GM18520 (cell line): ENCODE results near the gene NARS2.

Experiments
- ATAC-seq: cut with Tn5 transposase; IDR thresholded peaks from one replicate; pipeline ENCODE4 v1.9.1; 2021; ENCODE audit not compliant: unreplicated experiment

Gene NARS2

DNA sequence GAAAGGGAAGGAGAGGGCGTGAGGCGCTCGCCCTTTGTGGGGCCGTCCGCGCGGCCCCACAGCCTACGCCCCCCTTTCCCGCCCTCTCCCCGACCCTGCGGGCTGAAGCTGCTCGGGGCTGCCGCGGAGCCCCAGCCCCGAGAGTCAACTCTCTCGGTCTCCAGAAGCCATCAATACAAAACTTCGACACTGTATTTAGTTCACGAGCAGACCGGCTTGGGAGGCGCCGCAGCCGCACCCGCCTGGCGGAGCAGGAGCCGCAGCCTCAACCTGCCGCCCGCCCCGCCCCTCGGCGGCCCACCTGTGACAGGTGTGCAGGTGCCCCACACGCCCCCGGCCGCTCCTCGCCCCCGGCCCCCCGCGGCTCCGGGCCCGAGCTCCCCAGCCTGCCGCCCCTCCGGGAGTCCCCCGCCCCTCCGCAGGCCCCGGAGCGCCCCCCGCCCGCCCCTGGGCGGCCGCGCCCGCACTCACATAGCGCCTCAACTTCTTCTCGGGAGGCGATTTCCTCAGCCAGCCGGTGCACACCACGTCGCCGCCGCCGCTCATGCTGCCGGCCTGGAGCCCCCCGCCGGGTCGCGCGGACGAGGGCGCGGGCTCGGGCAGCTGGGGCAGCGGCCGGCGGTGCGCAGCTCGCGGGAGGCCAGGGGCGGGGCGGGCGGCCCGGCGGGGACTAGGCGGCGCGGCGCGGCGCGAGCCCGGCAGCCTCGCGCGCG, 157.3 kb downstream of the NARS2 start, which contains the start of gene GAB2:
Gene GAB2, minus strand, starts transcription at position 646 of the 713 bp plus-strand sequence. Its CDS starts 100 bp downstream, at position 546.
- peak; percentile 5 for ATAC-seq

- peak; percentile 33 for ATAC-seq
Measured at GRCh38 chr11:78416285-78417174, 158.1 kb downstream of the NARS2 start.

- ATAC-seq, result no peak
Measured at GRCh38 chr11:78415338-78415737, 159.3 kb downstream of the NARS2 start.

DNA sequence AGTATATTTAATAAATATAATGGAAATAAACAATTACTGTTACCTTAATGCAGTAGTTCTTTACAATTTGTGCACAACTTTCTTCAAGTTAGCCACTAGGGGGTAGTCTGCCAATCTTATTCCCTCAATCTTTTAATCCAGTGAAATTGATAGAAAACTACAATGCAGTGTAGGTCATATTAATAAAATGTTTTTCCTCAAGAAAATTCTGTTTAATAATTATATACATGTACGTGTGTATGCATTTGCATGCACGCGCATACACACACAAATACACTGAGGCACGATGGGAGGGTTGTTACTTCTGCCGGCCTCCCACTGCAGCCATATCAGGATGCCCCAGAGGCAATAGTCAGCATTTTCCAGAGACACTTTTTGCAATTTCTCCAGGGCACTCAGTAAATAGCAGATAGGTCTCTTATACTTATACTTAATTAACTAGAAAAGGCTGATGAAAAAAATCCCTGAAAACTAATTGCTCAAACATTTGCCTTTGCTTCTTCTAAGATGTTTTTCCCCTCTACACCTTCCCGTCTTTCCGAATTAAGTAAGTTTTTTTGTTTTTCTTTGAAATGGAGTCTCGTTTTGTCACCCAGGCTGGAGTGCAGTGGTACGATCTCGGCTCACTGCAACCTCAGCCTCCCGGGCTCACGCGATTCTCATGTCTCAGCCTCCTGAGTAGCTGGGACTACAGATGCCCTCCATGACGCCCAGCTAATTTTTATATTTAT, 160.2 kb downstream of the NARS2 start:
- ATAC-seq, result no peak

GRCh38 chr11:78408619-78409018, 166.0 kb downstream of the NARS2 start:
- no peak for ATAC-seq

DNA sequence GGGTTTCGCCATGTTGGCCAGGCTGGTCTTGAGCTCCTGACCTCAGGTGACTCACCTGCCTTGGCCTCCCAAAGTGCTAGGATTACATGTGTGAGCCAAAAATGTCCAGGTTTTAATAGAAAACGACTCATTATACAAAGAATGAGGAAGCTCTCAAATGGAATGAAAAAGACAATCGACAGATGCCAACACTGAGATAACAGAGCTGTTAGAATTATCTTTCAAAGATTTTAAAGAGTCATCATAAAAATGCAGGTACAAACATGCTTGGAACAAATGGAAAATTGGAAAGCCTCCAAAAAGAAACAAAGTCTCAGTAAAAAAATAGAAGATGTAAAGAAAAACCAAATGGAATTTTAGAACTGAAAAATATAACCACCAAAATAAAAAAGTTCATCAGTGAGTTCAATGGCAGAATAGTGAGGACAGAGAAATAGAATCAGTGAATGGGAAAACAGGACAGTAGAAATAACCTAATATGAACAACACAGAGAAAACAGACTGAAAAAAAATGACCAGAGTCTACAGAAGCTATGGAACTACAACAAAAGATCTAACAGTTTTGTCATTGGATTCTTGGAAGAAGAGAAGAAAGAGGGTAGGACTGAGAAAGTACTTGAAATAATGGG, 168.0 kb downstream of the NARS2 start:
- ATAC-seq, result no peak

DNA sequence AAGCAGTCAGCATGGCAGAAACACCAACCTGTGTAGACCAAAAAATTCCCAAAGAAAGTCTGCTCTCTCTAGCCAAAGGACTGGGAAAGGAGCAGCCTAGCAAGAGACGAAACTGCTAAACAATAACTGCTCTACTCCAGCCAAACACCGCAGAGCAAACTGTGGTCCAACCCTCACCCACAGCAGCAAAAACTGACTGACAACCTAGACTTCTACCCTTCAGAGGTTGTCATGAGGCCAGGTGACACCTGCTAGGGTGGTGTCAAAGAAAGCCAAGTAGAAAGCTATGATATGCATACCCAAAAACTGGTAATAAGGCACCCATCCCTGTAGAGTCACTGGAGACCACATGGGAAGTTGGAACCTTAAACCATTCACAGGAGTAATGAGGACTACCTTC, 168.9 kb downstream of the NARS2 start:
- no peak for ATAC-seq

DNA sequence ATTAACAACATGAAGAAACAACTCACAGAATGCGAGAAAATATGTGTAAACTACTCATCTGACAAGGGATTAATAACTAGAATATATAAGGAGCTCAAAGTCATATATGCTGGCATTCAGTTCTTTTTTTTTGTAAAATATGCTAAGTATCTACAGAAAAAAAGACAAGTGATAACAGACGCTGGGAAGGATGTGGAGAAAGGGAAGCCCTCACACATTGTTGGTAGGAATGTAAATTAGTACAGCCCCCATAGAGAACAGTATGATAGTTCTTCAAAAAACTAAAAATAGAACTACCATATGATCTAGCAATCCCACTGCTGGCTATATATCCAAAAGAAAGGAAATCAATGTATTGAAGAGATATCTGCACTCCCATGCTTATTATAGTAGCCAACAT, 170.9 kb downstream of the NARS2 start:
- ATAC-seq, result no peak

DNA sequence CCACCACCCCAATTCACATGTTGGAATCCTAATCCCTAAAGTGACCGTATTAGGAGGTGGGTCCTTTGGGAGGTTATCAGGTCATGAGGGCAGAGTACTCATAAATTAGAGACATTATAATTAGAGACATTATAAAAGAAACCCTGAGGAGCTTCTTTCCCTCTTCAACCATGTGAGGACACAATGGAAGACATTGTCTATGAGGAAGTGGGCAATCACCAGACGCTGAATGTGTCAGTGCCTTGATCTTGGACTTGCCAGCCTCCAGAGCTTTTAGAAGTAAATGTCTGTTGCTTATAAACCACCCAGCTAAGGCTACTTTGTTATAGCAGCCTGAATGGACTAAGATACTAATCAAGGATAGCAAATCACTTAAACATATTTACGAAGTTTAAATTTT, 171.8 kb downstream of the NARS2 start:
- no peak for ATAC-seq

GRCh38 chr11:78400702-78401101, 174.0 kb downstream of the NARS2 start:
- no peak for ATAC-seq

DNA sequence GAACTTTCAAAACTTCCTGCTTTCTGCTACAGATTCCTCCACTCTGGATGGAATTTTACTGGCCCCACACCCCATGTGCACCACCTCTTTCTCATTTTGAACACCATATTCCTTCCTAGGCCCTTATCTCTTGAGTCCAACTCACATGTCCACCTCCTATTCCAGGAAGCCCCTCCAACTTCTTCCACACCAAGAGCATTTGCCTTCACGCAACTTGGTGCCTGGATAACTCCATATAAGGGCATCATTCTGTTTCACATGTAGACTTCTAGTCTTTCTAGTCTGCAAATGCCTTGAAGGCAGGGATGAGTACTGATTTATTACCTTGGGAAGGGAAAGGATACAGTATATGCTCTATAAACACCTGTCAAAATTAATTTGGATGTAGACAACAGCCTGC, 174.5 kb downstream of the NARS2 start:
- no peak for ATAC-seq

- no peak for ATAC-seq
Measured at GRCh38 chr11:78399136-78399535, 175.5 kb downstream of the NARS2 start.

DNA sequence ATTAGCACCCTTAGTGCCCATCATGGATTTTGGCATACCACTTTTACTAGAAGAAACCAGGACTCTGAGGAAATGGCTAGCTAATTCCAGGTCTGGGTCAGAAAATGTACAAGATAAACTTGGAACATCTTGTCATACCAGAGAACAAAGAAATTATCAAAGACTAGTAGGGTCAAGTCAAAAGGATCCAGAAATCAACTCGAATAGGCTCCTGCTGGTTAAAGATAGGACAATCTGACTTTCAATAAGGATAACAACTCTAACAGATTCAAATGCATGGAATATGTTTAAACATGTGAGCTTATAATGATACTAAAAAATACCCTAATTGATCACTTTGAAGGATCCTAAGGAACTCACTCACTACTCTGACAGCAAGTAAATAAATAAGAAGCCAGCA, 175.9 kb downstream of the NARS2 start:
- no peak for ATAC-seq

- peak; percentile 98 for ATAC-seq
Measured at GRCh38 chr11:78397398-78397797, 177.3 kb downstream of the NARS2 start.

- no peak for ATAC-seq
Measured at GRCh38 chr11:78395597-78395996, 179.1 kb downstream of the NARS2 start.

DNA sequence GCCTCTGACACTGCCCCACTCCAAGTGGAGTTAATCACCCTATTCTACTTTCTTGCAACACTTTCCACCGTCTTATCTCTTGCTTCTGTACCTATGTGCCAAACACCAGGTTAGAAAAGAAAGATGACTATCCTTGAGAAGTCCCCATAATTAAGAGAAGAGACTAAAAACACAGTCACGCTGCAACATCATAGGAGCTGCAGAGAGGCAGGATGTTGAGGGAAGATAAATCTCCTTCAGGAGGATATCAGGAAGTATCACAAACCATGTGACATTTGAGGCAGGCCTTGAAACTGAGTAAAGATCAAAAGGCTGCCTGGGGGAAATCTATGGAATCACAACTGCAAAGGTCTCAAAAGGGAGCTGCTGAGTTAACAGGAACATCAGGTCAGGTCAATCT, 181.8 kb downstream of the NARS2 start:
- no peak for ATAC-seq

- no peak for ATAC-seq
Measured at GRCh38 chr11:78391424-78391823, 183.2 kb downstream of the NARS2 start.

GRCh38 chr11:78390809-78391208, 183.9 kb downstream of the NARS2 start:
- no peak for ATAC-seq

GRCh38 chr11:78386215-78386941, 188.3 kb downstream of the NARS2 start:
- ATAC-seq, result no peak
